ENCODE results near the gene CAMTA1. TPM values are rescaled to one million over a fixed set of nuclear protein-coding genes. Genes with fewer than 3 reads are reported as not detected.

Gene CAMTA1
- polyA plus RNA-seq, 1 donor from 2014 or later: 162 TPM

DNA sequence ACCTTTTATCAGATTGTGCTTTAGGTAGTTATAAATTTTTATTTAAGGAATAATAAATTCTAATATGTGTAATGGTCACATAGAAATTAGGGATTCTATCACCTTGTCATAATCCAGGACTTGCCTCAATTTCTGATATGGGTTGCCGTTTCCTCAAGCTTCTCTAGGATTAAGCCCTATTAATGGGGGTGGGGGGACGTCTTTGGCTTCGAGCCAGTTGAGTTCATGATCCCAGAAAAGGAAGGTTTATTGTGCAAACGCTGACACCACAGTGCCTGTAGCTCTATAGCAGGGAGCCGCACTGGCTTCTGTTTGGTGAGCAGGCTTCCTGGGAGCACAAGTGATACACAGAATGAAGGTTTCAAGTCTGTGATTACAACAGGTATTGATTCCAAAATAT is 963.9 kb downstream of the CAMTA1 start:
- Histone ChIP-seq H3K9me2 (ENCODE audit: insufficient read depth, low read length) (no peaks in the 10 kb centered on the region), H3K27me3 (ENCODE audit: insufficient read depth, low read depth, low read length) (no peaks in the 10 kb centered on the region), H3K4me2 (ENCODE audit: low read length) (no peak overlapping the region), H4K20me1 (ENCODE audit: insufficient read depth) (no peaks in the 10 kb centered on the region), H3K79me2 (replicated peaks; ENCODE audit: insufficient read depth, low read length) (no peaks in the 10 kb centered on the region), H3F3A (ENCODE audit: insufficient read depth, low read length, poor library complexity, severe bottlenecking) (no peaks in the 10 kb centered on the region), H3K4me3 (ENCODE audit: low read length) (no peak overlapping the region), H3K9me3 (ENCODE audit: low read length) (no peaks in the 10 kb centered on the region), H3K36me3 (ENCODE audit: insufficient read depth, low read length) (peaks cover 14% of the 10 kb centered on the region), H2AFZ (ENCODE audit: low read depth, low read length) (no peak overlapping the region), H3K9ac (ENCODE audit: low read length) (no peak overlapping the region), H3K27ac (ENCODE audit: low read length) (no peak overlapping the region)
- TF ChIP-seq, protein P1, sequence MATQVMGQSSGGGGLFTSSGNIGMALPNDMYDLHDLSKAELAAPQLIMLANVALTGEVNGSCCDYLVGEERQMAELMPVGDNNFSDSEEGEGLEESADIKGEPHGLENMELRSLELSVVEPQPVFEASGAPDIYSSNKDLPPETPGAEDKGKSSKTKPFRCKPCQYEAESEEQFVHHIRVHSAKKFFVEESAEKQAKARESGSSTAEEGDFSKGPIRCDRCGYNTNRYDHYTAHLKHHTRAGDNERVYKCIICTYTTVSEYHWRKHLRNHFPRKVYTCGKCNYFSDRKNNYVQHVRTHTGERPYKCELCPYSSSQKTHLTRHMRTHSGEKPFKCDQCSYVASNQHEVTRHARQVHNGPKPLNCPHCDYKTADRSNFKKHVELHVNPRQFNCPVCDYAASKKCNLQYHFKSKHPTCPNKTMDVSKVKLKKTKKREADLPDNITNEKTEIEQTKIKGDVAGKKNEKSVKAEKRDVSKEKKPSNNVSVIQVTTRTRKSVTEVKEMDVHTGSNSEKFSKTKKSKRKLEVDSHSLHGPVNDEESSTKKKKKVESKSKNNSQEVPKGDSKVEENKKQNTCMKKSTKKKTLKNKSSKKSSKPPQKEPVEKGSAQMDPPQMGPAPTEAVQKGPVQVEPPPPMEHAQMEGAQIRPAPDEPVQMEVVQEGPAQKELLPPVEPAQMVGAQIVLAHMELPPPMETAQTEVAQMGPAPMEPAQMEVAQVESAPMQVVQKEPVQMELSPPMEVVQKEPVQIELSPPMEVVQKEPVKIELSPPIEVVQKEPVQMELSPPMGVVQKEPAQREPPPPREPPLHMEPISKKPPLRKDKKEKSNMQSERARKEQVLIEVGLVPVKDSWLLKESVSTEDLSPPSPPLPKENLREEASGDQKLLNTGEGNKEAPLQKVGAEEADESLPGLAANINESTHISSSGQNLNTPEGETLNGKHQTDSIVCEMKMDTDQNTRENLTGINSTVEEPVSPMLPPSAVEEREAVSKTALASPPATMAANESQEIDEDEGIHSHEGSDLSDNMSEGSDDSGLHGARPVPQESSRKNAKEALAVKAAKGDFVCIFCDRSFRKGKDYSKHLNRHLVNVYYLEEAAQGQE (IDR thresholded peaks at IDR 0.05; ENCODE audit: borderline replicate concordance): no peak
- TF ChIP-seq SMC3 (conservative IDR thresholded peaks at IDR 0.05; ENCODE audit: poor library complexity) (no peak), MXI1 (conservative IDR thresholded peaks at IDR 0.05; ENCODE audit: poor library complexity, severe bottlenecking) (no peak), POLR2AphosphoS5 (IDR thresholded peaks at IDR 0.05) (no peak), TAF1 (IDR thresholded peaks at IDR 0.05; ENCODE audit: low read depth) (no peak), EP300 (conservative IDR thresholded peaks at IDR 0.05; ENCODE audit: poor library complexity, severe bottlenecking) (no peak), RAD21 (conservative IDR thresholded peaks at IDR 0.05) (no peak)
- TF ChIP-seq, protein P2, sequence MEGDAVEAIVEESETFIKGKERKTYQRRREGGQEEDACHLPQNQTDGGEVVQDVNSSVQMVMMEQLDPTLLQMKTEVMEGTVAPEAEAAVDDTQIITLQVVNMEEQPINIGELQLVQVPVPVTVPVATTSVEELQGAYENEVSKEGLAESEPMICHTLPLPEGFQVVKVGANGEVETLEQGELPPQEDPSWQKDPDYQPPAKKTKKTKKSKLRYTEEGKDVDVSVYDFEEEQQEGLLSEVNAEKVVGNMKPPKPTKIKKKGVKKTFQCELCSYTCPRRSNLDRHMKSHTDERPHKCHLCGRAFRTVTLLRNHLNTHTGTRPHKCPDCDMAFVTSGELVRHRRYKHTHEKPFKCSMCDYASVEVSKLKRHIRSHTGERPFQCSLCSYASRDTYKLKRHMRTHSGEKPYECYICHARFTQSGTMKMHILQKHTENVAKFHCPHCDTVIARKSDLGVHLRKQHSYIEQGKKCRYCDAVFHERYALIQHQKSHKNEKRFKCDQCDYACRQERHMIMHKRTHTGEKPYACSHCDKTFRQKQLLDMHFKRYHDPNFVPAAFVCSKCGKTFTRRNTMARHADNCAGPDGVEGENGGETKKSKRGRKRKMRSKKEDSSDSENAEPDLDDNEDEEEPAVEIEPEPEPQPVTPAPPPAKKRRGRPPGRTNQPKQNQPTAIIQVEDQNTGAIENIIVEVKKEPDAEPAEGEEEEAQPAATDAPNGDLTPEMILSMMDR (IDR thresholded peaks at IDR 0.05; ENCODE audit: poor library complexity, severe bottlenecking): no peak

DNA sequence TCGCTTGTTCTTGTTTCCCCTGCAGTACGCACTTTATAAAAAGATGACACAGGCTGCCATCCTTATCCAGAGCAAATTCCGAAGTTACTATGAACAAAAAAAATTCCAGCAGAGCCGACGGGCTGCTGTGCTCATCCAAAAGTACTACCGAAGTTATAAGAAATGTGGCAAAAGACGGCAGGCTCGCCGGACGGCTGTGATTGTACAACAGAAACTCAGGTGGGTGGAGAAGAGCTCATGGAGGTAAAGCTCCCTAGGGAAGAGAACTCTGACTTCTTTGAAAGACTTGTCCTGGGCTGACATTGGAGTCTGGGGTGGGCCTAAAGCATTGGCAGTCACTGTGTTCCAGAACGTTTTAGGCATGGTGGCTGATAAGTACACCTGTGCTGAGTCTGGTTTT is 965.9 kb downstream of the CAMTA1 start:
- Histone ChIP-seq H4K20me1 (ENCODE audit: insufficient read depth) (no peaks in the 10 kb centered on the region), H3K27ac (ENCODE audit: low read length) (no peak overlapping the region), H3K9me2 (ENCODE audit: insufficient read depth, low read length) (no peaks in the 10 kb centered on the region)

More for the DNA sequence above, 965.9 kb downstream of the CAMTA1 start:
- H3F3A ChIP-seq (ENCODE audit: insufficient read depth, low read length, poor library complexity, severe bottlenecking): no peaks in the 10 kb centered on the region
- peaks cover 14% of the 10 kb centered on the region for H3K36me3 ChIP-seq (ENCODE audit: insufficient read depth, low read length)
- no peak overlapping the region for H2AFZ ChIP-seq (ENCODE audit: low read depth, low read length)
- H3K9ac ChIP-seq (ENCODE audit: low read length): no peak overlapping the region
- TF ChIP-seq, protein P1 (IDR thresholded peaks at IDR 0.05; ENCODE audit: borderline replicate concordance): no peak
- no peak for TF ChIP-seq SMC3 (conservative IDR thresholded peaks at IDR 0.05; ENCODE audit: poor library complexity)
- no peak for TF ChIP-seq EP300 (conservative IDR thresholded peaks at IDR 0.05; ENCODE audit: poor library complexity, severe bottlenecking)
- no peak overlapping the region for H3K4me3 ChIP-seq (ENCODE audit: low read length)
- no peaks in the 10 kb centered on the region for H3K79me2 ChIP-seq (replicated peaks; ENCODE audit: insufficient read depth, low read length)
- H3K4me2 ChIP-seq (ENCODE audit: low read length): no peak overlapping the region
- H3K9me3 ChIP-seq (ENCODE audit: low read length): no peaks in the 10 kb centered on the region
- H3K27me3 ChIP-seq (ENCODE audit: insufficient read depth, low read depth, low read length): no peaks in the 10 kb centered on the region

All from neural cell (in vitro differentiated cells).